DMS79 (cell line): ENCODE measurements around the gene RTL10.
"Not testable (repeated sequence)": the region's sequence is repeated elsewhere in the genome, so short reads cannot be mapped to it uniquely, and the experiment has no call there.

Experiments
- DNase-seq: peaks from one replicate; lab custom pipeline; 2025; lab: John Stamatoyannopoulos, UW

RTL10 gene

GRCh38 chr22:19889951-19890350 lies 35.3 kb upstream of the RTL10 start:
- DNase-seq: no peak

GRCh38 chr22:19888131-19888746 lies 33.6 kb upstream of the RTL10 start:
- no peak for DNase-seq

DNA sequence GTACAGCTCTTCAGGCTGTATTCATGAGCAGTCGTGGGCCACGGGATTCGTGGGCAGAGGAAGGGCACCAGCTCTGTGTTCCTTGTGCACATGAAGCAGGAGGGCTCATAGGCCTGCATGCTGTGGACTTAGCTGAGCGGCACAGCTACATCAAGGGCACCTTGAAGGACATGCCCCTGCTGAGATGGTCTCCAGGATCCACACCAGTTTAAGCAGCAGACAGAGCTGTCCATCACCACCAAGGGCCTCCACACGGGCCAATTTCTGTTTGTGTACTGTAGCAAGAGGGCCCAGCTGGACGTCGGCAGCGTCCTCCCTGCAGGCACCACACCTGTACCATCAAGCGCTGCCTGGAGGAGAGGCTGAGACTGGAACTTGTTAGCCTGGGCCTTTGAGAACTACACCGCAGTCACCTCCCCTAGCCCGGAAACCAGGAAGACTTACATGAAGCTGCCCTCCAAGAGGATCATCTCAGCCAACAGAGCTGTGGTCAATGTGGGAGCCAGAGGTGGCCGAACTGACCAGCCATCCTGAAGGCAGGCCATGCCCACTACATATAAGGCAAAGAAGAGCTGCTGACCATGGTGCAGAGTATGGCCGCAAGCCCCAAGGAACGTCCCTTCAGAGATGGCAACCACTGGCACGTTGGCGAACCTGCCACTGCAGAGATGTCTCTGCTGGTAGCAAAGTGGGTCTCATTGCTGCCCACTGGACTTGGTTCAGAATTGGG lies 32.7 kb upstream of the RTL10 start:
- no peak for DNase-seq

- DNase-seq: no peak
Measured at GRCh38 chr22:19886605-19887255, 32.1 kb upstream of the RTL10 start.

GRCh38 chr22:19885841-19886592 lies 31.3 kb upstream of the RTL10 start:
- no peak for DNase-seq

DNA sequence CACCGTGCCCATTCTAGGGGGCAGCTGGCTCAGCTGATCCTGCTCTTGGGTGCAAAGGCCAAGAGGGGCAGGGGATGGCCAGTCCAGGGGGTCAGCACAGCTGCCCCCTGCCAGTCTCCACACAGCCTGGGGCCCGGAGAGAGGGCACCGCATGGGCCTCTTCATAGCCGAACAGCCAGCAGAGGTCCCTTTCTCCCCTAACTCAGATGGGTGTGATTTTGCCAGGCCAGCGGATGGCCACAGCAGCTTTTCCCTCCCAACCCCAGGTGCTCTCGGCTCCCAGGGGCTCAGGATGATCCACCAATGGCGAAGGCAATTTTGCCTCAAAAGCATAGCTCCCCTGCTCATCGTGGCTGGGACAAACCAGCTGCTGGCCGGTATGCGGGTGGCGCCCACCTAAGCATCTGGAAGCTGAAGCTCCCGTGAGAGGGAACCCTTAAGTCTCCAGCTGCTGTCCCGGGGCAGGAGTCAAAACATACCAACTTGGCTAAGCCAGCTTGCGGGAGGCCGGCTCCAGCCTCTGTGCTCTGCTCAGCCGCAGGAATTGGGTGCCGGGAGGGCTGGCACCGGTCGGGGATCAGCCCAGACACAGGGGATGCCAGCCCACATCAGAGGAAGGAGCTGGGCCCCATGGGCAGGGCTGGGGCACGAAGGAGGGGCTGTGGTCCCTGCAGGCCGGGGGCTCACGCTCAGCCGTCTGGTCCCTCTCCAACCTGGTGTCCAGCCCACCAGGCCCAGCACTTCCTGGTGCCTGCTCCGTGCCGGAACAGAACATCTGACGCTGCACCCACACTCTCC lies 30.5 kb upstream of the RTL10 start:
- no peak for DNase-seq

DNA sequence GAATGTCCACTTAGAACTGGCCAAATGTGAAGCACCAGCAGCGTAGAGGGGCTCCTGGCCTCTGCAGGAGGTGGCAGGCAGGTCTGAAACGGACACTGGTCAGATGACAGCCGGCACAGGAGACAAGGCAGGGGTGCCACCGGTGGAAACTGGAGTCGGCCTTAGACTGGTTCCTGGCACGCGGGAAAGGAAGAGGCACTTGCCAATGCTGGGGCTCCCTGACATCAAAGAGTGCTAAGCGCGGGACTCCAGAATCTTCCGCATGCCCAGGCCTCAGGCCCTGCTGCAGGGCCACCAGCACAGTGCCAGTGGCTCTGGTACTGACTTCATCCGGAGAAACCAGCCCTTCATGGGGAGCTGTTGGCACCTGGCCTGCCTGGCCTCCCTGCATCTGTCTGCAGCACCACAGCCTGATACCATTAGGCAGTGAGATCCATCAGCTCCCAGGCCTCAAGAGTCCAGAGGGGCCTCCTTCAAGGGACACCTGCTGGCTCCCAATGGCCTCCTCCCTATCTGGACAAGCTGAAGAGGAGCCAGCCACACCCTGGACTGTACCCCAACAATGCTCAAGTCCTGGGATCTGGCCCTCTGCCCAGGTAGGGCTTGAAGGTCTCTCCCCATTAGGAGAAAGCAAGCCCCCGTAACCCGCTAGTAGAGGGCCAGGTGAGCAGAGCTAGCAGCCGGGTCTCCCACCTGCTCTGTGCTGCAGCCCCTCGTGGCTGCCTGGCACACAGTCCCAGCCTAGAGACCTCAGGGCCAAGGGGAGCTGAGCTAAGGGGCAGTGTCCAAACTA lies 29.7 kb upstream of the RTL10 start:
- peak; percentile 25 for DNase-seq

- not testable (repeated sequence) for DNase-seq
Measured at GRCh38 chr22:19883446-19883845, 28.8 kb upstream of the RTL10 start.

DNA sequence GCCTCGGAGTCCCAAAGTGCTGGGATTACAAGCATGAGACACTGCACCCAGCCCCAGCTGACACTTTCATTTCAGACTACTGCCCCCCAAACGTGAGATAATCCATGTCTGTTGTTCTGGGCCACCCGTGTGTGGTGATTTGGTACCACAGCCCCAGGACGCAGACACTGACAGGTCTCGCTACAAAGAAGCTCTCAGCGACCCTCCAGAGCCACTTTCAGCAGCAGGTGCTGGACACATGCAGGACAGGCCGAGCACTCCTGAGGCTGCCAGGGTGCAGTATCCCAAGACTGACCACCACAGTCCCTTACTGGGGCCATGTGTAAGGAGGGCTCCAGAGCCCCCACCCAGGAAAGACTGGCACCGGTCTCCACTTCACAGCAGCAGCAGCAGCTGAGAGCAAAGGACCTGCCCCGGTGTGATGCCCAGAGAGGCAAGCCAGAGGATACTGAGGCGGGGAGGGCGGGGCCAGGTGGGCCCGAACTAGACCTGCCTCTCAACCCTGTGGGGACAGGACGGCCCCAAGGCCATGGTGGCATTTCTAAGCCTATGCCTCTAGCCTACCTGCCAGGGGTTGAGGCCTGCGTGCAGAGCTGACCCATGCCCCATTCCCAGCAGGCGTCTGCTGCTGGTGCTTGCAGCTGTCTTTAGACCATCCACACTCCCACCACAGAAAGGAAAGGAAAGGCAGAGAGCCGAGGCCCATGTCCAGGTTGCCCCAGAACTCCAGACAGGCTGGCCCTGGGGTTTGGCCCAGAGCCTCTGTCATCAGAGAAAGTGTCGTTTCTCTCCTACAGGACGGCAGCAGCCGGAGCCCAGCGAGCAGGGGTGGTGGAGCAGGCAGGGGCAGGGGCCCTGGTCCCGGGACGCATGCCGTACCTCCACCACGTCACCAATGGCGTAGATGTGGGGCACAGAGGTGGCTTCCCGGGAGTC lies 28.0 kb upstream of the RTL10 start:
- no peak for DNase-seq

DNA sequence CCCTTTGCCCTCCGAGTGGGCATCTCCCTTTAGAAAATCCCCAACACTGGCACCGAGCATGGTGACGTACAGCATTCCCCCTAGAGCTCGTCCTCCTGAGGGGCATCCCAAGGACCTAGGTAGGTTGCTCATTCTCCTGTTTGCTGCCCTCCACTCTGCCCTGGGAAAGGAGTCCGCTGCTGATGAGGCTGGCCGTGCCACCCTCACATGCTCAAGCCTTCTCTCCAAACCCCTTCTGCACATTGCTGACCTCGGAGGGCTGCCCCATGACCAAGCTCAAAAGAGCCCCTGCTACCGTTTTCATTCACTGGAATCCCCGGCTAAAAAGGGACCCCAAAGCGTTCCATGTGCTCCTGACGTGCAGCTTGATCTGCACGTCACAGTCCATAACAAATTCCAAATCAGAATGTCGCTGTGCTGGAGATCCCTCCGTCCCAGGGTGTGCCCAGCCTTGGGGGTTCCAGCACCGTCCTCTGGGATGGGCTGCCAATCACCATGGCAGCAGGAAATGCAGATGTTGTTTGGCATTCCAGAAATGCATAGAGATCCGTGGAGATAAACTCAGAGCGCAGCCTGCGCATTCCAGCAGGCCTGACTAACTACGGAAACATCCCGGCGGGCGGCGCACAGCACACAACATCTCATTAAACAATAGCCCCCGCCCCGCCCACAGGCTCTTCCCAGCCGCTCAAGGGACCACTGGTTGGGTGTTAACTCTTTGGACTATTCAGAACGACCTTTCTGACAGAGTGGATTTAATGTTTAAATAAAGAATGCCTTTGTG lies 26.3 kb upstream of the RTL10 start:
- no peak for DNase-seq

GRCh38 chr22:19879992-19880785 lies 25.5 kb upstream of the RTL10 start:
- no peak for DNase-seq

GRCh38 chr22:19879643-19879991 lies 24.9 kb upstream of the RTL10 start:
- no peak for DNase-seq

DNA sequence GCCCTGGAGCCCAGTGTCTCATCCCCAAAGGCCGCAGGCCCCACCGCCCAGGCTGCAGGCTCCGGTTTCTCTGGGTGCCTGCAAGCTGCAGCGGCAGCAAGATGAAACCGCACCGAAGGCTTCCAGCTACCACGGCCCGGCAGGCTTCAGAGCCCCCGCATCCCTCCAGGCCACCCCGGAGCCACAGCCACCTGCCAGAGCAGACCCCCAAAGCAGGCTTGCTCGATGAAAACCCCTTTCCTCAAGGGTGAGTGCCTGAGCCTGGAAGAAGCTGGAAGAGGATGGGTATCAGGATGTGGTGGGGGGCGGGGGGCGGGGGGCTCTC lies 24.5 kb upstream of the RTL10 start:
- no peak for DNase-seq

- no peak for DNase-seq
Measured at GRCh38 chr22:19878461-19879245, 24.0 kb upstream of the RTL10 start.

GRCh38 chr22:19877626-19878339 lies 23.1 kb upstream of the RTL10 start:
- DNase-seq: no peak

DNA sequence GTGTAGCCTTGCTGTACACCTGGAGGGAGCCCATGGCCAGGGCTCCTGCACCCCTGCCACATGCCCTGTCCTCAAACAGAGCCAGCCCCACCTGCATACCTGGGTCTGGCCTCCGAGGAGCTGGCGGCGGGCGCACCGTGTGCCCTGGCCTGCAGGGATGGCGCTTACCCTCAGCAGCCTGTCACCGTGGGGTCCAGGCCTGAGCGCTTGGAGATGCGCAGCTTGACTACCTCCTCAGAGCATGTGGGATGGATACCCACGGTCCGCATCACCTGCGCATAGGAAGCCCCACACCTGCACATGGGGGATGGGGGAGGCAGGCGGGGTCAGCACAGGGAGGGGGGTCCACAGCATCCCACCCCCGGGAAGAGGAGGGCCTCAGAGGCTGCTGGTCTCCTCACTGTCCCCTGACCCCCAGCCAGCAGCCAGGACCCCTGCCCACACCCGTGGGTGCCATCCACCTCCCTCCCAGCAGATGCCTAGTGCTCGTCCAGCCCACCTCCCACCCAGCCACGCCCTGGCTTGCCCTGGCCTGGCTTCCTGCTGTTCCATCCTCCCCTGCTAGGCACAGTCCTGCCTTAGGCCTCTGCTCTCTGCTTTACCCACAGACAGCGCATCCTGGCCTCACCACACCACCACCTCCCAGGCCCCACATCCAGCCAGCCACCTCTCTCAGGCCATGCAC lies 22.4 kb upstream of the RTL10 start:
- DNase-seq: no peak
